Stimulated activated CD8-positive, alpha-beta memory T cell treated with anti-CD3 and anti-CD28 coated beads, Interleukin-2, amount 100 ng/mL, for 48 hours (primary cell): ENCODE data around the gene CHCHD6.

Experiments used
- DNase-seq, 2 donors: peaks; one replicate each; pipeline ENCODE4 v3.0.0-alpha.2; 2020; ENCODE audit warnings: low read depth in 2 of 2

The CHCHD6 gene

GRCh38 chr3:126859415-126860246 lies 155.6 kb downstream of the CHCHD6 start:
- DNase-seq, result no peak

GRCh38 chr3:126865736-126866135 lies 161.7 kb downstream of the CHCHD6 start:
- DNase-seq, result no peak

- no peak for DNase-seq
Measured at GRCh38 chr3:126866175-126866759, 162.2 kb downstream of the CHCHD6 start.

GRCh38 chr3:126867190-126867862 lies 163.3 kb downstream of the CHCHD6 start:
- no peak for DNase-seq

GRCh38 chr3:126867863-126868200 lies 163.8 kb downstream of the CHCHD6 start:
- no peak for DNase-seq

GRCh38 chr3:126870608-126871210 lies 166.7 kb downstream of the CHCHD6 start:
- no peak for DNase-seq

GRCh38 chr3:126872701-126873342 lies 168.8 kb downstream of the CHCHD6 start:
- DNase-seq, result no peak

GRCh38 chr3:126873416-126873815 lies 169.4 kb downstream of the CHCHD6 start:
- no peak for DNase-seq

GRCh38 chr3:126878664-126879063 lies 174.6 kb downstream of the CHCHD6 start:
- DNase-seq, result no peak

GRCh38 chr3:126880901-126881300 lies 176.9 kb downstream of the CHCHD6 start:
- DNase-seq, result no peak

GRCh38 chr3:126881861-126882260 lies 177.8 kb downstream of the CHCHD6 start:
- no peak for DNase-seq

- DNase-seq, result no peak
Measured at GRCh38 chr3:126883241-126883640, 179.2 kb downstream of the CHCHD6 start.

GRCh38 chr3:126885425-126885824 lies 181.4 kb downstream of the CHCHD6 start:
- no peak for DNase-seq

GRCh38 chr3:126886217-126886616 lies 182.2 kb downstream of the CHCHD6 start:
- DNase-seq, result no peak

- DNase-seq, result no peak
Measured at GRCh38 chr3:126887686-126888085, 183.6 kb downstream of the CHCHD6 start.

- DNase-seq, result no peak
Measured at GRCh38 chr3:126888186-126888760, 184.2 kb downstream of the CHCHD6 start.

GRCh38 chr3:126889276-126890201 lies 185.5 kb downstream of the CHCHD6 start:
- no peak for DNase-seq

GRCh38 chr3:126891141-126891540 lies 187.1 kb downstream of the CHCHD6 start:
- DNase-seq, result no peak

- no peak for DNase-seq
Measured at GRCh38 chr3:126891791-126892190, 187.8 kb downstream of the CHCHD6 start.

GRCh38 chr3:126893651-126894050 lies 189.6 kb downstream of the CHCHD6 start:
- no peak for DNase-seq

- no peak for DNase-seq
Measured at GRCh38 chr3:126894475-126894874, 190.4 kb downstream of the CHCHD6 start.
